ENCODE results near the gene SLC25A13. TPM values are rescaled to one million over a fixed set of nuclear protein-coding genes. Genes with fewer than 3 reads are reported as not detected.

Gene SLC25A13
- total and polyA plus RNA-seq, 3 donors from 2014 or later = 13.2 to 49.1 (median 35.4) TPM

GRCh38 chr7:96127746-96128145 is 194.2 kb downstream of the SLC25A13 start:
- 80 to 93% methylated on average over 2 of the region's 2 CpGs for WGBS, 2 donors
- no peaks in the 10 kb centered on the region for H3K9me3 ChIP-seq
- H3K27ac ChIP-seq = no peak overlapping the region
- H3K4me3 ChIP-seq = no peak overlapping the region
- DNase-seq = no peak
- H3K4me1 ChIP-seq = no peaks in the 10 kb centered on the region
- no peak for TF ChIP-seq POLR2A (IDR thresholded peaks at IDR 0.05)
- no peak for TF ChIP-seq CTCF (IDR thresholded peaks at IDR 0.05)
- no peaks in the 10 kb centered on the region for H3K36me3 ChIP-seq (ENCODE audit: low read depth, missing control alignments)
- intact Hi-C loops (cut with DNase I; ENCODE audit: low total_unique reads) = no loop called here
- no peaks in the 10 kb centered on the region for H3K27me3 ChIP-seq

- no peaks in the 10 kb centered on the region for H3K9me3 ChIP-seq
- DNase-seq = no peak
- TF ChIP-seq POLR2A (IDR thresholded peaks at IDR 0.05) = no peak
- TF ChIP-seq CTCF (IDR thresholded peaks at IDR 0.05) = no peak
- intact Hi-C loops (cut with DNase I; ENCODE audit: low total_unique reads) = no loop called here
- H3K27ac ChIP-seq = no peak overlapping the region
- no peaks in the 10 kb centered on the region for H3K36me3 ChIP-seq (ENCODE audit: low read depth, missing control alignments)
- H3K4me3 ChIP-seq = no peak overlapping the region
- no peaks in the 10 kb centered on the region for H3K27me3 ChIP-seq
- H3K4me1 ChIP-seq = no peaks in the 10 kb centered on the region
Observed at GRCh38 chr7:96126382-96126781, 195.5 kb downstream of the SLC25A13 start.

GRCh38 chr7:96122746-96123145 is 199.2 kb downstream of the SLC25A13 start:
- Histone ChIP-seq H3K4me1 (no peaks in the 10 kb centered on the region), H3K27ac (no peak overlapping the region), H3K4me3 (no peak overlapping the region), H3K9me3 (no peaks in the 10 kb centered on the region), H3K36me3 (ENCODE audit: low read depth, missing control alignments) (no peaks in the 10 kb centered on the region), H3K27me3 (no peaks in the 10 kb centered on the region)
- no peak for DNase-seq
- no peak for TF ChIP-seq CTCF (IDR thresholded peaks at IDR 0.05)
- no peak for TF ChIP-seq POLR2A (IDR thresholded peaks at IDR 0.05)
- 93 to 96% methylated on average over 2 of the region's 2 CpGs for WGBS, 2 donors
- intact Hi-C loops (cut with DNase I; ENCODE audit: low total_unique reads) = no loop called here

GRCh38 chr7:96121752-96122151 is 200.1 kb downstream of the SLC25A13 start:
- WGBS, 2 donors = 85 to 93% methylated on average over 6 of the region's 6 CpGs
- Histone ChIP-seq H3K27me3 (no peaks in the 10 kb centered on the region), H3K4me3 (no peak overlapping the region), H3K36me3 (ENCODE audit: low read depth, missing control alignments) (no peaks in the 10 kb centered on the region), H3K4me1 (no peaks in the 10 kb centered on the region), H3K27ac (no peak overlapping the region), H3K9me3 (no peaks in the 10 kb centered on the region)
- intact Hi-C loops (cut with DNase I; ENCODE audit: low total_unique reads) = no loop called here
- no peak for TF ChIP-seq POLR2A (IDR thresholded peaks at IDR 0.05)
- no peak for TF ChIP-seq CTCF (IDR thresholded peaks at IDR 0.05)
- no peak for DNase-seq

GRCh38 chr7:96120445-96121225 is 201.3 kb downstream of the SLC25A13 start:
- H3K9me3 ChIP-seq = no peaks in the 10 kb centered on the region
- intact Hi-C loops (cut with DNase I; ENCODE audit: low total_unique reads) = no loop called here
- no peaks in the 10 kb centered on the region for H3K36me3 ChIP-seq (ENCODE audit: low read depth, missing control alignments)
- 78 to 84% methylated on average over 2 of the region's 2 CpGs for WGBS, 2 donors
- H3K4me3 ChIP-seq = no peak overlapping the region
- DNase-seq = no peak
- H3K27me3 ChIP-seq = no peaks in the 10 kb centered on the region
- H3K4me1 ChIP-seq = no peaks in the 10 kb centered on the region
- no peak overlapping the region for H3K27ac ChIP-seq
- TF ChIP-seq POLR2A (IDR thresholded peaks at IDR 0.05) = no peak
- no peak for TF ChIP-seq CTCF (IDR thresholded peaks at IDR 0.05)

Data from testis (tissue), 3 donors.